NCI-H1694 (cell line): ENCODE data around the gene BAIAP2L2.
"Not testable (repeated sequence)": the region's sequence is repeated elsewhere in the genome, so short reads cannot be mapped to it uniquely, and the experiment has no call there.

Source experiments
- DNase-seq: peaks from one replicate; lab custom pipeline; 2025; lab: John Stamatoyannopoulos, UW

Gene BAIAP2L2

GRCh38 chr22:38080474-38080849 is 30.0 kb downstream of the BAIAP2L2 start:
- no peak for DNase-seq

- no peak for DNase-seq
Observed at GRCh38 chr22:38079804-38080203, 30.7 kb downstream of the BAIAP2L2 start.

- DNase-seq: not testable (repeated sequence)
Observed at GRCh38 chr22:38079208-38079607, 31.3 kb downstream of the BAIAP2L2 start.

GRCh38 chr22:38078046-38078840 is 32.2 kb downstream of the BAIAP2L2 start:
- DNase-seq: no peak

GRCh38 chr22:38077595-38077994 is 32.9 kb downstream of the BAIAP2L2 start:
- no peak for DNase-seq

- DNase-seq: no peak
Observed at GRCh38 chr22:38077096-38077495, 33.4 kb downstream of the BAIAP2L2 start.

- no peak for DNase-seq
Observed at GRCh38 chr22:38075961-38076360, 34.5 kb downstream of the BAIAP2L2 start.

- no peak for DNase-seq
Observed at GRCh38 chr22:38075105-38075825, 35.2 kb downstream of the BAIAP2L2 start.

GRCh38 chr22:38074181-38075104 is 36.0 kb downstream of the BAIAP2L2 start:
- no peak for DNase-seq

- no peak for DNase-seq
Observed at GRCh38 chr22:38073150-38074130, 37.0 kb downstream of the BAIAP2L2 start.

GRCh38 chr22:38072322-38073149 is 37.9 kb downstream of the BAIAP2L2 start:
- no peak for DNase-seq

GRCh38 chr22:38071421-38072321 is 38.8 kb downstream of the BAIAP2L2 start:
- no peak for DNase-seq

- DNase-seq: no peak
Observed at GRCh38 chr22:38070250-38070921, 40.1 kb downstream of the BAIAP2L2 start.

GRCh38 chr22:38069372-38070249 is 40.9 kb downstream of the BAIAP2L2 start:
- peak; percentile 38 for DNase-seq

GRCh38 chr22:38068641-38069371 is 41.7 kb downstream of the BAIAP2L2 start:
- DNase-seq: no peak

GRCh38 chr22:38067761-38068360 is 42.6 kb downstream of the BAIAP2L2 start:
- DNase-seq: no peak
